ENCODE results near the gene ADAMTS9. TPM values are rescaled to one million over a fixed set of nuclear protein-coding genes. Genes with fewer than 3 reads are reported as not detected.
A peak's percentile ranks its signal among the peaks of the same experiment; 100 is the strongest.

The ADAMTS9 gene
- total and polyA plus RNA-seq, 8 donors = 5.5 to 107 (median 30.5) TPM

DNA sequence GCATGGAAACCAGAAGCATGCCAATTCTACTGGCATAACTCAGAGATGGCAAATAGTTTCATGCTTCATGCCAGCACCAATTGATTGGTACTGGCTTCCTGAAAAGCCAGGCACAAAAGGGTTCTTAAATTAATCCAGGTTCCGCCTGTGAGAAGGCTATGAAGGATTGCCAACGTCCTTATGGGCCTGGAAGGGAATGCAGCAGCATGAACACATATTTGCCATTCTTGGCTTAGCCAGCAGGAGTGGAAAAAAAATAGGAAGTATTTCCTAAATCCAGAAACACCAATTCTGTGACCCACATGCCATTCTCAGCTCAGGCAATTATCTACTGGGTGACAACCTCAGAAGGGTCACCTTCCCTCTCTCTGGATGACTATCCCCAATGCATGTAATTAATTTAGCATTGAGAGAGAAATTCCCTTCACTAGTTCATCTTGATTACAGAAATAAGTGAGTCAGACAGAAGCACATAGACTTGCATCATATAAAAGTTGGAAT, 36.0 kb downstream of the ADAMTS9 start:
- intact Hi-C loops (cut with DNase I; ENCODE audit: low total_unique reads) = no loop called here
- Histone ChIP-seq H3K4me3 (no peak overlapping the region), H3K4me1 (peaks cover 0 to 15% (median 8%) of the 10 kb centered on the region in 4 donors), H3K27ac (no peak overlapping the region), H3K36me3 (peaks cover 5 to 40% (median 20%) of the 10 kb centered on the region in 4 donors), H3K27me3 (no peaks in the 10 kb centered on the region), H3K9me3 (no peaks in the 10 kb centered on the region)
- TF ChIP-seq, protein P1, sequence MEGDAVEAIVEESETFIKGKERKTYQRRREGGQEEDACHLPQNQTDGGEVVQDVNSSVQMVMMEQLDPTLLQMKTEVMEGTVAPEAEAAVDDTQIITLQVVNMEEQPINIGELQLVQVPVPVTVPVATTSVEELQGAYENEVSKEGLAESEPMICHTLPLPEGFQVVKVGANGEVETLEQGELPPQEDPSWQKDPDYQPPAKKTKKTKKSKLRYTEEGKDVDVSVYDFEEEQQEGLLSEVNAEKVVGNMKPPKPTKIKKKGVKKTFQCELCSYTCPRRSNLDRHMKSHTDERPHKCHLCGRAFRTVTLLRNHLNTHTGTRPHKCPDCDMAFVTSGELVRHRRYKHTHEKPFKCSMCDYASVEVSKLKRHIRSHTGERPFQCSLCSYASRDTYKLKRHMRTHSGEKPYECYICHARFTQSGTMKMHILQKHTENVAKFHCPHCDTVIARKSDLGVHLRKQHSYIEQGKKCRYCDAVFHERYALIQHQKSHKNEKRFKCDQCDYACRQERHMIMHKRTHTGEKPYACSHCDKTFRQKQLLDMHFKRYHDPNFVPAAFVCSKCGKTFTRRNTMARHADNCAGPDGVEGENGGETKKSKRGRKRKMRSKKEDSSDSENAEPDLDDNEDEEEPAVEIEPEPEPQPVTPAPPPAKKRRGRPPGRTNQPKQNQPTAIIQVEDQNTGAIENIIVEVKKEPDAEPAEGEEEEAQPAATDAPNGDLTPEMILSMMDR (IDR thresholded peaks at IDR 0.05) = no peak
- TF ChIP-seq EP300 (IDR thresholded peaks at IDR 0.05) = no peak
- TF ChIP-seq POLR2A (IDR thresholded peaks at IDR 0.05) = no peak
- no peak for TF ChIP-seq POLR2AphosphoS5 (IDR thresholded peaks at IDR 0.05)
- DNase-seq = no peak
- WGBS, 5 donors = 35 to 53% (median 43%) methylated on average over 2 of the region's 2 CpGs

DNA sequence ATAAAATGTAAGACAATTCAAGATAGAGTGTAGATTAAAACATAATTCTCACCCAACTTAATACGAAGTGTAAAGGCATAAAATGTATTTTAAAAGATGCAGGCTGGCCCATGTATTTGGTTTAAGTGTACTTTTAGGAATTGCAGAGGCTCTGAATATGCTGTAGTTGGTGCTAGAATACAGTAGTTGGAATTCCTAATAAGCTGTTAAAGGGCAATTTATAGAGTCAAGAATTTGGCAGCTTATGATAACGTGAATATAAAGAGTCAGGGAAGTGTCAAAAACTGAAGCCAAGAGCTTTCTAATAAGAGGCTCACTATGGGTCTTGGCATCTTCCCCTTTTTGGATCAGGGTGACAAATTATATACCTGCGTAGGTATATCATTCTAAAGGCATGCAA, 36.5 kb downstream of the ADAMTS9 start:
- no peak for DNase-seq
- intact Hi-C loops (cut with DNase I; ENCODE audit: low total_unique reads) = no loop called here
- Histone ChIP-seq H3K36me3 (peaks cover 5 to 37% (median 21%) of the 10 kb centered on the region in 4 donors), H3K4me1 (peaks cover 0 to 15% (median 8%) of the 10 kb centered on the region in 4 donors), H3K27me3 (no peaks in the 10 kb centered on the region), H3K4me3 (no peak overlapping the region), H3K9me3 (no peaks in the 10 kb centered on the region), H3K27ac (peak overlapping the region in 1 of 5 donors; percentile 47)
- 63 to 82% (median 77%) methylated on average over 3 of the region's 3 CpGs for WGBS, 5 donors
- TF ChIP-seq POLR2A (IDR thresholded peaks at IDR 0.05) = no peak
- no peak for TF ChIP-seq POLR2AphosphoS5 (IDR thresholded peaks at IDR 0.05)
- no peak for TF ChIP-seq EP300 (IDR thresholded peaks at IDR 0.05)
- TF ChIP-seq, protein P1 (IDR thresholded peaks at IDR 0.05) = no peak

DNA sequence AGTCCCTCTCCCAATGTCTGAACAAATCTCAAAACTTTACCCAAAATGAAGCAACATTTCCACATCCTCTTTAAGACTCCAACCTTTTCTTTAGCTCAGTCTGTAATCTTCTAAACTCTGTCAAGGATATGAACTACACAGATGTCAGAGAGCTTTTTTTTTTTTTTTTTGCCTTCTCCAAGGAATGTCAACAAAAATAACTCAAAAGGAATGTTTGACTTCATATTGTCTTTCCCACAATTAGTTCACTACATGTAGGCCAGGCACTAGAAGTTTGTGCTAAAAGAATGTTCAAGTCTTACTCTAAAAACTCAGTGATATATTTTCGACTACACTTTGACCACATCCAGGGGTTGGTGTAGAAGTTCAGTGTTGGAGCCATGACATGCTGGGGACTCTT, 37.1 kb downstream of the ADAMTS9 start:
- no peak for TF ChIP-seq EP300 (IDR thresholded peaks at IDR 0.05)
- TF ChIP-seq, protein P1 (IDR thresholded peaks at IDR 0.05) = no peak
- TF ChIP-seq POLR2A (IDR thresholded peaks at IDR 0.05) = no peak
- TF ChIP-seq POLR2AphosphoS5 (IDR thresholded peaks at IDR 0.05) = no peak
- intact Hi-C loops (cut with DNase I; ENCODE audit: low total_unique reads) = no loop called here
- peak overlapping the region in 1 of 5 donors; percentile 47 for H3K27ac ChIP-seq
- H3K36me3 ChIP-seq = peaks cover 5 to 34% (median 22%) of the 10 kb centered on the region in 4 donors
- no peak overlapping the region for H3K4me3 ChIP-seq
- peaks cover 0 to 15% (median 8%) of the 10 kb centered on the region in 4 donors for H3K4me1 ChIP-seq
- no peaks in the 10 kb centered on the region for H3K9me3 ChIP-seq
- DNase-seq = no peak
- no peaks in the 10 kb centered on the region for H3K27me3 ChIP-seq
- WGBS, 5 donors = 71 to 88% (median 84%) methylated on average over 1 of the region's 1 CpG

DNA sequence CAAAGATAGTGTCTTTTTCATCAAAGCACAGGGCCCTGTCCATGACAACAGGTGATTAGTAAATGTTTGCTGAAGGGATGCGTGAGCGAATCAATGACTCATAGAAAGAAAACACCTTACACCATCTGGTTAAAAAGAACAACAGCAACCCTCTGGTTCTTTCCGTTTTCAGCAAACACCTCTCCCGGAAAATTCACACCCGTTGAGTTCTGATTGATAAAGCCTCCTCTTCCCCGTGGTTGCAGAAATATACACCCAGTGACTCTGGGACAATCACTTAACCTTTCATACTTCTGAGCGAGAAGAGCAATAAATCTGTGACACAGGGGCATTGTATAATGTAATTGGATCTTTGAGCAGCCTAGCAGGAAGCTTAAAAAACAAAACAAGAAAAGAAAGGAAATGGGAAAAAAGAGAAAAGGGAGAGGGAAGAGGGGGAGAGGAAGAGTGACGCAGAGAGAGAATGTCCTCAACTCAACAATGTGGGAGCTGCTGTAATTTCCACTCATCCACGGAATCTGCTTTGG, 37.6 kb downstream of the ADAMTS9 start:
- H3K4me3 ChIP-seq = no peak overlapping the region
- intact Hi-C loops (cut with DNase I; ENCODE audit: low total_unique reads) = no loop called here
- peaks cover 5 to 30% (median 19%) of the 10 kb centered on the region in 4 donors for H3K36me3 ChIP-seq
- peak overlapping the region in 1 of 5 donors; percentile 47 for H3K27ac ChIP-seq
- DNase-seq = no peak
- H3K9me3 ChIP-seq = no peaks in the 10 kb centered on the region
- 50 to 67% (median 59%) methylated on average over 9 of the region's 9 CpGs for WGBS, 5 donors
- H3K27me3 ChIP-seq = no peaks in the 10 kb centered on the region
- H3K4me1 ChIP-seq = peaks cover 0 to 15% (median 8%) of the 10 kb centered on the region in 4 donors
- TF ChIP-seq, protein P1 (IDR thresholded peaks at IDR 0.05) = no peak
- TF ChIP-seq POLR2A (IDR thresholded peaks at IDR 0.05) (no peak), EP300 (IDR thresholded peaks at IDR 0.05) (no peak), POLR2AphosphoS5 (IDR thresholded peaks at IDR 0.05) (no peak)
